Measurements from ENCODE around the gene ZIM2. TPM values are rescaled to one million over a fixed set of nuclear protein-coding genes. Genes with fewer than 3 reads are reported as not detected.

ZIM2 gene
- total RNA-seq, 4 donors from 2014 or later = 0.38 TPM; not detected in 3

DNA sequence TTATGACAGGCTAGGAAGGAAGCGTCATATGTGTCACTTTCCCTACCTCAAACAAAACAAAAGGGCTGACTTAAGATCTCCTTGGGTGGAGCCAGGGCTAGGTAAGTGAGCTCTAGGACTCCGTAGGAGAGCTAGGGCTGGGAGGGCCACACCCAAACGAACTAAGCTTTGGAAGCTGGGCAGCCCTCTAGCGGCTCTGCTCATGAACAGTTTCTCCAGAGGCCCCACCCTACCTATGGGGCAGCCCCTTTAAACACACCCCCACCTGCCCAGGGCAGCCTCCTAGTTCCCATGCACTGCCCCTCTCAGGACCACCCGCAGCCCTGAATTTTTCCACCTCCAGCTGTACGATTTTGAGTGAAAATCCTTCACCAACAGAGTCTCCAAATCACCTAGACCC is 3.5 kb downstream of the ZIM2 start:
- no peak for TF ChIP-seq POLR2A (IDR thresholded peaks at IDR 0.05)
- TF ChIP-seq CTCF (IDR thresholded peaks at IDR 0.05) = no peak
- Histone ChIP-seq H3K4me1 (peaks cover 0 to 21% (median 0%) of the 10 kb centered on the region in 3 donors), H3K27me3 (peaks cover 0 to 12% (median 0%) of the 10 kb centered on the region in 4 donors), H3K36me3 (no peaks in the 10 kb centered on the region), H3K4me3 (peak overlapping the region in 3 of 4 donors; percentile 49 to 66 (median 51)), H3K27ac (peak overlapping the region in 3 of 4 donors; percentile 91), H3K9me3 (peaks cover 0 to 44% (median 6%) of the 10 kb centered on the region in 3 donors)
- intact Hi-C loops (cut with DNase I) = no loop called here
- WGBS, 2 donors = 30 to 35% methylated on average over 6 of the region's 6 CpGs
- no peak for DNase-seq

- peaks cover 0 to 21% (median 0%) of the 10 kb centered on the region in 3 donors for H3K4me1 ChIP-seq
- intact Hi-C loops (cut with DNase I) = no loop called here
- peaks cover 0 to 44% (median 6%) of the 10 kb centered on the region in 3 donors for H3K9me3 ChIP-seq
- 84 to 86% methylated on average over 9 of the region's 9 CpGs for WGBS, 2 donors
- DNase-seq = no peak
- no peak overlapping the region for H3K4me3 ChIP-seq
- no peaks in the 10 kb centered on the region for H3K36me3 ChIP-seq
- H3K27me3 ChIP-seq = peaks cover 0 to 12% (median 0%) of the 10 kb centered on the region in 4 donors
- TF ChIP-seq CTCF (IDR thresholded peaks at IDR 0.05) (no peak), POLR2A (IDR thresholded peaks at IDR 0.05) (no peak)
- no peak overlapping the region for H3K27ac ChIP-seq
Measured at GRCh38 chr19:56836059-56836458, 4.5 kb downstream of the ZIM2 start.

DNA sequence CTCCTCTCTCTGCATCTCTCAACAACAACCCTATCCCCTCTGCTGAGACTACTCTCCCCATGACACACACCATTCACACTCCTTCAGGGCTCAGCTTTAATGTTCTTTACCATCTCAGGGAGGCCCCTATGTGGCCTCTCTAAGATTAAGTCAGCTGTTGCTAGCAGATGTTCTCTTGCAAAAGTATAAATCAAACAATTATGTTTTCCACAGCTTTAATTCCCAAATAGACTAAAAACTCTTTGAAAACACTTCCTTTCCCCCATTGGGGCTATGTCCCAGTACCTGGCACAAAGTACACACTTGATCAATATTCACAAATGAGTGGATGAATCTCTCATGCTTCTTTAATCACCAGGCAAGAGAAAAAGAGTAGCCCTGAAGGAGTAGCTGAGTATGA is 5.1 kb downstream of the ZIM2 start:
- H3K27ac ChIP-seq = no peak overlapping the region
- intact Hi-C loops (cut with DNase I) = no loop called here
- peaks cover 0 to 7% (median 0%) of the 10 kb centered on the region in 4 donors for H3K27me3 ChIP-seq
- TF ChIP-seq POLR2A (IDR thresholded peaks at IDR 0.05) = no peak
- H3K36me3 ChIP-seq = no peaks in the 10 kb centered on the region
- peaks cover 0 to 15% (median 0%) of the 10 kb centered on the region in 3 donors for H3K4me1 ChIP-seq
- no peak overlapping the region for H3K4me3 ChIP-seq
- DNase-seq = no peak
- peaks cover 0 to 40% (median 6%) of the 10 kb centered on the region in 3 donors for H3K9me3 ChIP-seq

DNA sequence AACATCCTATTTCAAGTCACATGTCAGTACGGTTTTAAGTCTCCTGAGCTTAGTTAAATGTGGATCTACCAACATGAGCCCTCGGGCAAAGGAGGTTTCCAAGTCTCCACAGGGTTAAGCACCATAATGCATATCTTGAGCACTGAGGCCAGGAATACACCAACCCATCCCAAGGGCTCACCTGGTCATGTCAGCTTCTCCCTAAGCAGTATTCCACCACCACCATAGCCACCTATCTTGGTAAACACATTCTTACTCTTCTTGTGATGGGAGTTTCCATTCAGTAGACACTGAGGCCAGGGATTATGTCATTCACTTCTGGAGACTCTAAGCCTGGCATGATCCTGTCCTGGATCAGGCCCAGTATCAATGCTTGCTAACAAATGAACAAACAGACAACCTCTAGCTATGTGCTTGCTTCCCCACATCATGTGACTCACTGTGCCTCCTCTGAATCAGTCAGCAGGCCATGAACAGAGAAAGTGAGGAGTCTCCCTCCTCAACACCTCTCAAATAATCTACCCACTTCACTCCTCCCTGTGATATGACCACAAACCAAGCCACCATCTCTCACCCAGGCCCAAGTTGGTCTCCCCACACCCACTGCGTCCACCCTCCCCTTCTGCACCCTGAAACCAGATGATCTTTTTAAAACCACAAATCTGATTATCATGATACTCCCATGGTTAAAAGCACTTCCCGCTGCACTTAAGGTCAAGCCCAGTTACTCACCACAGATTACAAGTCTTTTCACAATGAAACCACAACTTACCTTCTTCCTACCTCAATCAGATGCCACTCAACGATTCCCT is 5.8 kb downstream of the ZIM2 start:
- TF ChIP-seq POLR2A (IDR thresholded peaks at IDR 0.05) (no peak), CTCF (IDR thresholded peaks at IDR 0.05) (no peak)
- no peak overlapping the region for H3K4me3 ChIP-seq
- peaks cover 0 to under 1% (median 0%) of the 10 kb centered on the region in 4 donors for H3K27me3 ChIP-seq
- DNase-seq = no peak
- intact Hi-C loops (cut with DNase I) = no loop called here
- no peak overlapping the region for H3K27ac ChIP-seq
- H3K36me3 ChIP-seq = no peaks in the 10 kb centered on the region
- H3K4me1 ChIP-seq = peaks cover 0 to 9% (median 0%) of the 10 kb centered on the region in 3 donors
- peaks cover 0 to 34% (median 6%) of the 10 kb centered on the region in 3 donors for H3K9me3 ChIP-seq
- WGBS, 2 donors = 73 to 74% methylated on average over 5 of the region's 5 CpGs

- DNase-seq = no peak
- 51 to 75% methylated on average over 4 to 5 of the region's 5 CpGs for WGBS, 2 donors
- Histone ChIP-seq H3K9me3 (peaks cover 0 to 10% (median 0%) of the 10 kb centered on the region in 3 donors), H3K36me3 (no peaks in the 10 kb centered on the region), H3K27me3 (no peaks in the 10 kb centered on the region), H3K27ac (no peak overlapping the region), H3K4me1 (peaks cover 0 to 5% (median 0%) of the 10 kb centered on the region in 3 donors), H3K4me3 (no peak overlapping the region)
- TF ChIP-seq POLR2A (IDR thresholded peaks at IDR 0.05) (no peak), CTCF (IDR thresholded peaks at IDR 0.05) (no peak)
- intact Hi-C loops (cut with DNase I) = no loop called here
Measured at GRCh38 chr19:56832352-56832928, 8.1 kb downstream of the ZIM2 start.

Measured in esophagus squamous epithelium (tissue), 5 donors.